GM19035 (cell line): ENCODE measurements around the gene HEXIM1.
"Not testable (repeated sequence)": the region's sequence is repeated elsewhere in the genome, so short reads cannot be mapped to it uniquely, and the experiment has no call there.

Source experiments
- ATAC-seq: cut with Tn5 transposase; IDR thresholded peaks from one replicate; pipeline ENCODE4 v1.9.1; 2021; ENCODE audit not compliant: unreplicated experiment

HEXIM1 gene

GRCh38 chr17:45112559-45113423 is 35.5 kb upstream of the HEXIM1 start:
- no peak for ATAC-seq

- no peak for ATAC-seq
Observed at GRCh38 chr17:45113424-45113754, 34.9 kb upstream of the HEXIM1 start.

- ATAC-seq, result no peak
Observed at GRCh38 chr17:45114117-45114932, 34.0 kb upstream of the HEXIM1 start.

GRCh38 chr17:45115015-45115625 is 33.2 kb upstream of the HEXIM1 start:
- ATAC-seq, result no peak

- no peak for ATAC-seq
Observed at GRCh38 chr17:45115871-45116270, 32.4 kb upstream of the HEXIM1 start.

- no peak for ATAC-seq
Observed at GRCh38 chr17:45116434-45117016, 31.8 kb upstream of the HEXIM1 start.

- no peak for ATAC-seq
Observed at GRCh38 chr17:45117334-45117733, 30.9 kb upstream of the HEXIM1 start.

GRCh38 chr17:45117848-45118646 is 30.2 kb upstream of the HEXIM1 start:
- ATAC-seq, result no peak

- ATAC-seq, result no peak
Observed at GRCh38 chr17:45118691-45119090, 29.6 kb upstream of the HEXIM1 start.

GRCh38 chr17:45119964-45120363 is 28.3 kb upstream of the HEXIM1 start:
- no peak for ATAC-seq

GRCh38 chr17:45120558-45120957 is 27.7 kb upstream of the HEXIM1 start:
- no peak for ATAC-seq

- no peak for ATAC-seq
Observed at GRCh38 chr17:45121055-45121454, 27.2 kb upstream of the HEXIM1 start.

- no peak for ATAC-seq
Observed at GRCh38 chr17:45123076-45123770, 25.1 kb upstream of the HEXIM1 start.

GRCh38 chr17:45123930-45124796 is 24.1 kb upstream of the HEXIM1 start:
- ATAC-seq, result no peak

GRCh38 chr17:45124797-45125122 is 23.5 kb upstream of the HEXIM1 start:
- not testable (repeated sequence) for ATAC-seq

- no peak for ATAC-seq
Observed at GRCh38 chr17:45125509-45125908, 22.8 kb upstream of the HEXIM1 start.

- ATAC-seq, result no peak
Observed at GRCh38 chr17:45127207-45127547, 21.1 kb upstream of the HEXIM1 start.

GRCh38 chr17:45127548-45128300 is 20.6 kb upstream of the HEXIM1 start:
- ATAC-seq, result no peak

- ATAC-seq, result no peak
Observed at GRCh38 chr17:45128331-45128730, 19.9 kb upstream of the HEXIM1 start.
